Tibial nerve (tissue), 4 donors: ENCODE results near the gene TEX51. TPM values are rescaled to one million over a fixed set of nuclear protein-coding genes. Genes with fewer than 3 reads are reported as not detected.

Experiments
- DNase-seq, 2 donors: peaks; one replicate each; pipeline ENCODE4 v3.0.0-alpha.2; 2019; ENCODE audit warnings: low spot score in 2 of 2
- H3K27ac ChIP-seq, 4 donors: fragments of 200-600 bp; sonication (generic) in 3 of 4; one replicate each; pipeline ENCODE4 v1.5.1; 2017 to 2019; ENCODE audit warnings: mild to moderate bottlenecking in 1 of 4
- H3K27me3 ChIP-seq, 2 donors: fragments of 200-600 bp; sonication (generic) in 1 of 2; one replicate each; pipeline versions ENCODE4 v1.5.1 to v1.6.0; 2017 to 2019
- H3K36me3 ChIP-seq, 3 donors: fragments of 200-600 bp; sonication (generic); one replicate each; pipeline ENCODE4 v1.5.1; 2018 to 2019
- H3K4me1 ChIP-seq, 4 donors: fragments of 200-600 bp; sonication (generic) in 3 of 4; one replicate each; pipeline ENCODE4 v1.5.1; 2017 to 2019
- H3K4me3 ChIP-seq, 4 donors: fragments of 200-600 bp; sonication (generic) in 3 of 4; one replicate each; pipeline ENCODE4 v1.5.1; 2017 to 2019; ENCODE audit warnings: mild to moderate bottlenecking in 1 of 4, moderate library complexity in 1 of 4
- H3K9me3 ChIP-seq, 4 donors: fragments of 200-600 bp; sonication (generic) in 3 of 4; one replicate each; pipeline ENCODE4 v1.5.1; 2017 to 2019
- EP300 ChIP-seq, 2 donors: sonication (generic); formaldehyde crosslinking; IDR thresholded peaks; one replicate each; pipeline ENCODE4 v1.6.1; 2017; ENCODE audit warnings: antibody characterized with exemption in 2 of 2, mild to moderate bottlenecking in 1 of 2
- POLR2A ChIP-seq, 2 donors: fragments of 450-650 bp; IDR thresholded peaks; one replicate each; pipeline ENCODE4 v1.6.1; 2017; ENCODE audit warnings: antibody characterized with exemption in 2 of 2, mild to moderate bottlenecking in 2 of 2, moderate library complexity in 2 of 2
- WGBS, 2 donors: methylation state at CpG; one replicate each; pipeline ENCODE4 v1.1.5; 2018; 5-methylcytosine and 5-hydroxymethylcytosine counted together
- total RNA-seq, 4 donors: library from RNA; depleted of rRNA; stranded (reverse); fragments of >200 nt; gene quantifications; one replicate each; pipeline ENCODE4 v1.1.0, GENCODE V29; 2016
- TF ChIP-seq, protein P1 (sequence below), 5 experiments: fragments of 200-600 bp in 3 of 5; fragments of 450-650 bp in 2 of 5; sonication (generic) in 3 of 5; IDR thresholded peaks; one replicate each; pipeline ENCODE4 v1.5.1; 2016 to 2019; ENCODE audit warnings: antibody characterized with exemption in 5 of 5, mild to moderate bottlenecking in 3 of 5, moderate library complexity in 2 of 5

Gene TEX51
- total RNA-seq, 4 donors from 2014 or later: not detected

DNA sequence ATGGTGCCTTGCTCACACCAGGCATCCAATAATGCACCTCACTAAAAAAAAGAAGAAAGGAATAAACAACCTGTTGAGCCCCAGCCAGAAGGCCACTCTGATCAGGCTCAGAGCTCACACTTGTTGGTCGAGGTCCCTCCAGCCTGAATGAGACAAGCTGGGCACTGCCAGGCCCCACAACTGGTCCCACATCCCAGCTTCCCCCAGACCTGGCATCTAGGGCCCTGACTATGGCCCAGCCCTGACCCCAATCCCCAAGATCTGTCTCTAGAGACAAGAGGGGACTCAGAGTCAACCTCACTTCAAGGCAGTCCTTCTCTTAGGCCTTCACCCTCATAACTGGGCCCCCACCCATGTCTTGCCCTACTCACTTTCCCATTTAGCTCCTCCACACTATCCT, 22.4 kb downstream of the TEX51 start:
- Histone ChIP-seq H3K36me3 (no peaks in the 10 kb centered on the region), H3K4me3 (no peak overlapping the region), H3K9me3 (peaks cover 0 to 3% (median 0%) of the 10 kb centered on the region in 4 donors), H3K4me1 (no peaks in the 10 kb centered on the region), H3K27me3 (no peaks in the 10 kb centered on the region), H3K27ac (no peak overlapping the region)
- TF ChIP-seq EP300 (IDR thresholded peaks at IDR 0.05) (no peak), POLR2A (IDR thresholded peaks at IDR 0.05) (no peak)
- TF ChIP-seq, protein P1, sequence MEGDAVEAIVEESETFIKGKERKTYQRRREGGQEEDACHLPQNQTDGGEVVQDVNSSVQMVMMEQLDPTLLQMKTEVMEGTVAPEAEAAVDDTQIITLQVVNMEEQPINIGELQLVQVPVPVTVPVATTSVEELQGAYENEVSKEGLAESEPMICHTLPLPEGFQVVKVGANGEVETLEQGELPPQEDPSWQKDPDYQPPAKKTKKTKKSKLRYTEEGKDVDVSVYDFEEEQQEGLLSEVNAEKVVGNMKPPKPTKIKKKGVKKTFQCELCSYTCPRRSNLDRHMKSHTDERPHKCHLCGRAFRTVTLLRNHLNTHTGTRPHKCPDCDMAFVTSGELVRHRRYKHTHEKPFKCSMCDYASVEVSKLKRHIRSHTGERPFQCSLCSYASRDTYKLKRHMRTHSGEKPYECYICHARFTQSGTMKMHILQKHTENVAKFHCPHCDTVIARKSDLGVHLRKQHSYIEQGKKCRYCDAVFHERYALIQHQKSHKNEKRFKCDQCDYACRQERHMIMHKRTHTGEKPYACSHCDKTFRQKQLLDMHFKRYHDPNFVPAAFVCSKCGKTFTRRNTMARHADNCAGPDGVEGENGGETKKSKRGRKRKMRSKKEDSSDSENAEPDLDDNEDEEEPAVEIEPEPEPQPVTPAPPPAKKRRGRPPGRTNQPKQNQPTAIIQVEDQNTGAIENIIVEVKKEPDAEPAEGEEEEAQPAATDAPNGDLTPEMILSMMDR (IDR thresholded peaks at IDR 0.05): no peak
- 71 to 79% methylated on average over 1 of the region's 1 CpG for WGBS, 2 donors
- DNase-seq: no peak

DNA sequence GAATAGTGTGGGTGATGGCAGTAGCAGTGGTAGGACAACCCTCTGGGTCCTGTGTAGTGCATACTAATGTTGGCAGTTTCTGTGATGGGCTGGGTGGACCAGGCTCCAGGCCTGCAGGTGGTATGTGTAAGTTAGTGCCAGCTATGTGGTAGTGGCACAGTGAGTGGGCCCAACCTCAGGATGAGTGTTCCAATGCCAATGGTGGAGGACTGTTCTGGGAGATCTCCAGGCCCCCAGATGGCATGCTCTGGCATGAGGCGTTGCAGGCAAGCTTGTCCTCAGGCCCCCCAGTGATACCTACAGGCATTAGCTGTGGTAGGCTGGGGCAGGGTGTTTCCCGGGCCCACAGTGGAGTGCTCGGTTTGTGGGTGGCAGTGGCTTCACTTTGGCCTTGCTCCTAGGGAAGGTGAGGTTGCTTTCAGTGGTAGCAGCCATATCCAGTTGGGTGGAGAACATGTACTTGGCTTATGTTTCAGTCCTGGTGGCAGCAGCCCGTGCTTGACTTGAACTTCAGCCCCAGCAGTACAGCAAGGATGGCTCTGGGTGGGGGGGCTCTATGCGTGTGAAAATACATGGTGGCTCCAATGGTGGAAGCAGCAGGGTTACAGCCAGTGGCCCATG, 32.4 kb downstream of the TEX51 start:
- Histone ChIP-seq H3K4me1 (no peaks in the 10 kb centered on the region), H3K36me3 (no peaks in the 10 kb centered on the region), H3K27me3 (no peaks in the 10 kb centered on the region), H3K27ac (no peak overlapping the region), H3K4me3 (no peak overlapping the region), H3K9me3 (peaks cover 0 to 24% (median 0%) of the 10 kb centered on the region in 4 donors)
- 74 to 92% methylated on average over 3 to 5 of the region's 5 CpGs for WGBS, 2 donors
- DNase-seq: no peak
- TF ChIP-seq, protein P1 (IDR thresholded peaks at IDR 0.05): no peak
- TF ChIP-seq POLR2A (IDR thresholded peaks at IDR 0.05) (no peak), EP300 (IDR thresholded peaks at IDR 0.05) (no peak)

DNA sequence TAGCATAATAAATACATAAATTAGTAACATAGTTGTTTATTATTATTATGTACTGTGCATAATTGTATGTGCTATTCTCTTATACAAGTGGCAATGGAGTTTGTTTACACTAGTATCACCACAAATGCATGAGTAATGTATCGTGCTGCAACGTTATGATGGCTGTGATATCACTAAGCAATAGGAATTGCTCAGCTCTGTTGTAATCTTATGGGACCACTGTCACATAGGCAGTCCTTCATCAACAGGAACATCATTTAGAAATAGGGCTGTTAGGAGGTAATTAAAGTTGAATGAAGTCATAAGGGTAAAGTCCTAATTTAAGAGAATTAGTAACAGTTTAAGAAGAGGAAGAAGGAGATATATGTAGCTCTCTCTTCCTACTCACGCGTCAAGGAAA, 33.8 kb downstream of the TEX51 start:
- Histone ChIP-seq H3K27me3 (no peaks in the 10 kb centered on the region), H3K36me3 (no peaks in the 10 kb centered on the region), H3K4me1 (no peaks in the 10 kb centered on the region), H3K4me3 (no peak overlapping the region), H3K27ac (no peak overlapping the region), H3K9me3 (peaks cover 0 to 24% (median 0%) of the 10 kb centered on the region in 4 donors)
- 66 to 71% methylated on average over 4 of the region's 4 CpGs for WGBS, 2 donors
- TF ChIP-seq EP300 (IDR thresholded peaks at IDR 0.05) (no peak), POLR2A (IDR thresholded peaks at IDR 0.05) (no peak)
- TF ChIP-seq, protein P1 (IDR thresholded peaks at IDR 0.05): no peak
- DNase-seq: no peak

DNA sequence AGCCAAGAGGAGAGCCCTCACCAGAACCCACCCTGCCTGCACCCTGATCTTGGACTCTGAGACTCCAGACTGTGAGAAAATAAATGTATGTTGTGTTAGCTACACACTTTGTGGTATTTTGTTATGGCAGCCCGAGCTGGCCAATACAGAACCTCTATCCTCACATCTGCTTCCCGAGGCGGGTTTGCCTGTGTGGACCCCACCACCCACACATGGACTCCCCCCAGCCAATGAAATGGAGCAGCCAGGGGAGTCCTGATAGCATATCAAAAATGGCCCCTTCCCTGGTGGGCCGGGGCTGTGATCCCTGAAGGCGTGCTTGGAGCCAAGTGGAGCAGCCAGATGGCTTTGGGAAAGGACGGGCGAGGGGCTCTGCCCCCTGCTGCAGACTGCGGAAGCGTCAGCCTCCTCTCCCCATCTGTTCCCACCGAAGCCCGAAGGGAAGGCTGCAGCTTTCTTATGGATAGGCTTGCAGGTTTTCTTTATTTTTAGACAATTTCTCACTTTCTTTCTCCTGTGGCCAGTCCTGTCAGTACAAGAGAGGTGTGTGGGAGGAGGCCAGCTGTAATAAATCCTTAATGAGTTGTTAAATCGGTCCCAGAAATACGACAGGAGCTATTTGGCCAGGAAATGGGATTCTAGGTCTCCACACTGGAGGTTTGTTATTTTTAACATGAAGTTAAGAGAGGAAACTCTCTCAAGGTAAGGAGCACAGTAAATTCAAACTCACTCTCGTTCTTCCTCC, 34.4 kb downstream of the TEX51 start:
- no peak for TF ChIP-seq EP300 (IDR thresholded peaks at IDR 0.05)
- TF ChIP-seq, protein P1 (IDR thresholded peaks at IDR 0.05): no peak
- no peak for TF ChIP-seq POLR2A (IDR thresholded peaks at IDR 0.05)
- Histone ChIP-seq H3K4me3 (no peak overlapping the region), H3K27me3 (no peaks in the 10 kb centered on the region), H3K9me3 (peaks cover 0 to 24% (median 0%) of the 10 kb centered on the region in 4 donors), H3K36me3 (no peaks in the 10 kb centered on the region), H3K4me1 (no peaks in the 10 kb centered on the region), H3K27ac (no peak overlapping the region)
- no peak for DNase-seq
- 43 to 46% methylated on average over 14 of the region's 14 CpGs for WGBS, 2 donors

DNA sequence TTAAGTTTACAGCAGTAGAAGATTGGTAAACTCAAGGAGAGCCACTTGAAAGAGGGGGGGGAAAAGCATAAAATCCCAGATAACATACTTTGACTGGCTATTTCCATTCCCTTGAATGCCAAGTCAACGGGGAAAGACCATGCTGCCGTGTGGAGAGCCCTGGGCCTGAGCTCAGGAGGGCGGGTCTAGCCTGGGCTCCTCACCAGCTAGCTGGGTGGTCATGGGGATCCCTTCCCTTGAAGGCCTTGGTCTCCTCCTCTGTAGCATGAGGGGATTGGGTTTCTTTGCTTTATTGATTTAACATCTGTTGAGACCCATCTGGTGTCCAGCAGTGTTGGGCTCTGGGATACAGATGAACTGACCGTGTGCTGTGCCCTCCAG, 35.0 kb downstream of the TEX51 start:
- H3K27ac ChIP-seq: no peak overlapping the region
- no peaks in the 10 kb centered on the region for H3K36me3 ChIP-seq
- H3K27me3 ChIP-seq: no peaks in the 10 kb centered on the region
- H3K4me1 ChIP-seq: no peaks in the 10 kb centered on the region
- DNase-seq: no peak
- TF ChIP-seq POLR2A (IDR thresholded peaks at IDR 0.05): no peak
- TF ChIP-seq EP300 (IDR thresholded peaks at IDR 0.05): no peak
- WGBS, 2 donors: 67 to 72% methylated on average over 4 of the region's 4 CpGs
- peaks cover 0 to 22% (median 0%) of the 10 kb centered on the region in 4 donors for H3K9me3 ChIP-seq
- H3K4me3 ChIP-seq: no peak overlapping the region
